Right ventricle myocardium superior (tissue), 1 donor: ENCODE data around the gene LAMB2. TPM values are rescaled to one million over a fixed set of nuclear protein-coding genes. Genes with fewer than 3 reads are reported as not detected.
A peak's percentile ranks its signal among the peaks of the same experiment; 100 is the strongest.

Source experiments
- ATAC-seq: fragments of 200-7000 bp; cut with Tn5 transposase; one replicate; pipeline ENCODE4 v1.9.1; 2020; ENCODE audit warnings: mild to moderate bottlenecking; ENCODE audit not compliant: poor library complexity
- DNase-seq: peaks from one replicate; pipeline ENCODE4 v3.0.0-alpha.2; 2020
- intact Hi-C: fragments of 100-400 bp; cut with DNase I; formaldehyde crosslinking; loops from one replicate; pipeline ENCODE4 v1.11.2; 2022
- total RNA-seq: library from RNA; stranded (reverse); fragmentation: NEBNext Ultra II Directional; extraction: Animal tissue kit (Norgen Biotek cat#: 25700); gene quantifications from one replicate; pipeline ENCODE4 v1.2.1, GENCODE V29; 2021
- donor health status: DM: no; HTN: yes; CAD: no; lungs with severe emphysema.

Gene LAMB2
- total RNA-seq, 1 donor from 2014 or later = 568 TPM

DNA sequence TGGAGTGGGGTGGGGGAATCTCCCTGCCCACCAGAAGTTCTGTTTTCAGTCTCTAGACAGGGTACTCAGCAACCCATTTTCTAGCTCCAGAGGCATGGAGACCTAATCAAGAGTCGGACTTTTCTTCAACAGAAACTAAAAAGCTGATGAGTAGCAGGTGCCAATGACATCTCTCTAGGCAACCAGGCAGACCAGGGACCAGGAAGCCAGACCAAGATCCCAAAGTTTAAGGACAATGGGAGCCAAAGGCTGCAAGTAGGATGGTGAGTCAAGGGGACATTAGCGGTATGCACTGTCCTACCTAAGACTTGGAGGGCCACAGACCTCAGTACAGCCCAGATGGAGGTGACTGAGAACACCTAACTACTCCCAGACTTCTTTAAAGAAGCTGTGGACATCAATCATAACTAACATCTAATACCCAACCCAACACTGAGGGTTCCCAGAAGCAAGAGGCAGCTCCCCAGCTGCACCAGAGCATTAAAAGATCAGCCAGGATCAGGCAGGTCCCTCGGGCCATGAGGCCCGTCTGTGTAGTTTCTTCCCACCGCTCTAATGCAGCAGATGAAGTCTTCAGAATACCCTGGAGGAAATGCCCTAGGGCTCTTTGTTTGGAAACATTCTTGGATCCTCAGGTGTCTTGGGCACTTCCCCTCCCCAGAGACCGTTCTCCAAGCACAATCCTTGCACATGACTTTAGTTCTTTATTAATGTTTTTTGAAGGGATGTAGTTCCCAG, 32.3 kb upstream of the LAMB2 start:
- ATAC-seq = no peak
- intact Hi-C loops = no loop called here
- DNase-seq = no peak

DNA sequence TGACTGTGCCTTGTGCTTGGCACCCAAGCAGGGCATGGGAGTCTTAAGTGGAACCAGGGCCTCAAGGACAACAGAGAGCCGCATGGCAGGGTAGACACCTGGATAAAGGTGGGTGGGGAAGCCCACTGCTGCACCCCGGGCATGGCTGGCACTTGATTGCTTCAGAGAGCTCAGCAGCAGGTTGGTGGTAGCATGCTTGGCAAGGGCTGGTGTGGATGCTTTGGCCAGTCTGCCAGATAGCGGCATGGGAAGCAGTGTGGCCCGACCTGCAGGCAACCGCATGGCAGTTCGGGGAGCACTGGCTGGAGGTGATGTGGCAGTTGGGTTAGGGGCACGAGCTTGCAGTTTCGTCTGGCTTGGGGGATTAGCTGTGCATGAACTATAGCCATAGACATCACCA, 30.8 kb upstream of the LAMB2 start:
- intact Hi-C loops = no loop called here
- ATAC-seq = no peak
- DNase-seq = no peak

DNA sequence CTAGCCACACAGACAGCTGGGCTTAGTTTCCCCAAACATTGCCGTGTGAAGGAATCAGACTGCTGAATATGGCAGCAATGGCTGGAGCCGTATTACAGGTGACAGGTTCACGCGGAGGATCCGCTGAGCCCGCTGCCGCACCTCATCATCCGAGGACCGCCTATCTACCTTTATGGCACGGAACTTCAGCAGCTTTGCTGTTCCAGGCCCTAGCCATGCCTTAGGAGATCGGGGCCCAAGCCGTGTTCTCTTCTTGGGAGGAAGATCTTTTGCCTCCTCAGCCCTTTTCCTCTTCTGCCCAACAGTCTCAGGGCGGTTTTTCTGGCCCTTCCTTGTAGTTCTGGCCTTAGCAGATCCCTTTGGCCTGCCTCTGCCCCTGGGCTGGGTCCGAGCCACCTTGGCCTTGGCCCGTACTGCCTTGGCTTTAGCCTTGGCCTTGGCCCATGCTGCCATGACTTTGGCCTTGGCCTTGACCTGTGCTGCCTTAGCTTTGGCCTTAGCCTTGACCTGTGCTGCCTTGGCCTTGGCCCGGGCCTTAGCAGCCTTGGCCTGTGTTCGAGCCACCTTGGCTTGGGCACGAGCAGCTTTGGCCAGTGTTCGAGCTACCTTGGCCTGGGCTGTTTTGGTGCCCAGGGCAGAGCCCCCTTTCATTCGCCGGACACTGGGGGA, 30.0 kb upstream of the LAMB2 start:
- ATAC-seq = no peak
- no peak for DNase-seq
- intact Hi-C loops = no loop called here

DNA sequence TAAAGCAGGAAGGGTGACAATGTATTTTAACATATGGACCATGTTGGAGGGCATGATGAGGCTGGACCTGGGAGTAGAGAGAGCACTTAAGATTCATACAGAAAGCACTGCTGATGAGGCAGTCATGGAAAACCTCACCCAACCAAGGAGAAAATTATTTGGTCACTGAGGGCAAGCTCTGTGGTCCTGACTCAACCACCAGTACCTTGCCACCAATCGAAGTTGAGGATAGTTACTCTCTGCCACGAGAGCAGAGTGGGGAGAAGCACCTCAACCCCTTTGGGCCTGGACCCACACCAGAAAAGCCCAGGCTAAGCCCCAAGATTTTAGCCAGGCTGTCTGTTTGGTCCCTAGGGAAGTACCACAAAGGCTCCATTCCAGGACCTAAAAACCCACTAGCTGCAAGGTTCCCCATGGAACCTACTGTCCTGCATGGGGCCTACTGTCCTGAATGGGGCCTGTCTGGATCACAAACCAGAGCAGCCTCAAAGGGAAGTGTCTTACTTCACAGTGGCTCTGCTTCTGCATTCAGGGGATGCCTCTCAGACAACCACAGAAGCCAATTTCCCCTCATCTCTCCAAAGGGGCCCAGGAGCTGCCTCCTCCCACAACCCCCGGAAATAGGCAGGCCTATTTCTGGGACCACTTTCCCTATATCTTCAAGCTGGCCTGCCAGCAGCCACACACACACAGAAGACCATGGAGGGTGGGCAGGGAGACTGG, 29.1 kb upstream of the LAMB2 start:
- intact Hi-C loops = no loop called here
- DNase-seq (no peak), ATAC-seq (no peak)

DNA sequence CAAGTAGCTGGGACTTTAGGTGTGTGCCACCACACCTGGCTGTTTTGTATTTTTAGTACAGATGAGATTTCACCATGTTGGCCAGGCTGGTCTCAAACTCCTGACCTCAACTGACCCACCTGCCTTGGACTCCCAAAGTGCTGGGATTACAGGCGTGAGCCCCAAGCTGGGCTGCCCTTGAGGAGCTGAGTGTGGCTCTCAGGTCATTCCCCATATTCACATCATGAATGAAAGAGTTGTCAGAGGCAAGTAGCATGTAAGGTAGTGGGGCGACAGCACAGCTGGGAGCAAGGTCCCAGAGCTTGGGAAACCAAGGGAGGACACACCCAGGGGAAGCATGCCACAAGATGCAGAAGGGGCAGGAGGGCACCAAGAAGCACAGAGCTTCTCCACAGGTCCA, 28.3 kb upstream of the LAMB2 start:
- intact Hi-C loops = no loop called here
- ATAC-seq (no peak), DNase-seq (no peak)

DNA sequence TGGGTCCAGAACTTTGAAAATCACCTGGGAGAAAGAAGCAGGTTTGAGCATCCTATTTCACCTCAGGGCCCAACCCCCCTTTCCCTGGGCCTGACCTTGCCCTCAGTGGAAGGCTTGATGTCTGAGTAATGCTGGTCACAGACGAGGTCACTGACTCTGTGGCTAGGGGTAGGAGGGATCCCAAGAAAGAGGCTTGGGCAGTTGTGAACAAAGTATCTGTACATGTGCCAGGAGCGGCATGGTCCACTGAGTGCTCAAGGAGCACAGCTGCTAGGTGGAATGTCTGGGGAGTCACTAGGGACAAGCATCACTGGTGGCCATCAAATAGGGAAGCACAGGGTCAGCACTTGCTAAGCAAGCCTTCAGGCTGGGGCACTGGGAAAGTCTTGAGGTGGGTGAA, 25.9 kb upstream of the LAMB2 start:
- DNase-seq = no peak
- intact Hi-C loops = no loop called here
- no peak for ATAC-seq

DNA sequence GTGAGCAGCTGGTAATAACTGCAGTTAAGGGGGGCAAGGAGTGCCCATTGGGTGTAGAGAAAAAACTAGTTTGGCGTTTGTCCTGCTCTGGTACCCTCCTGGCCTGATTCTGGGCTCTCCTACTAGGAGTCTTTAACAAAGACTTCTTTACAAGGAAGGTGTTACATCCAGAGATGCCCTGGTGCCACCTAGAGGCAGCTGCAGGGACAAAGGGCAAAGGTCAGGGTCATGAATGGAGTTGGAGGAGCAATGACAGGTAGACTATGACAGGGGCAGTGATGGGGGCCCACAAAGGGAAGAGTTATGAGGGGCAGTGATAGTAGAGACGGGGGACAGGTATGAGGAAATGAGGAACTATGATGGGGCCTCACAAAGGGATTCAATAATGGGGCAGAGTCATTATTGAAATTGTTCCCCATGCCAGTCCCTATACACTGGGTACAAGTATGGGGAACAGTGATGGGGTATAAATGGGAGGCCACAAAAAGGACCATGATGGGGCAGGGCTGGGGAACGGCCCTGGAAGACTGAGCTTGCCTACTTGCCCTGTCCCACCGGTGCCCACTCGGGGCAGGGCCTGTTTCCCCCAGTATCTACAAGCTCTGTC, 25.4 kb upstream of the LAMB2 start:
- ATAC-seq (peak; percentile 18), DNase-seq (no peak)
- intact Hi-C loops = no loop called here

DNA sequence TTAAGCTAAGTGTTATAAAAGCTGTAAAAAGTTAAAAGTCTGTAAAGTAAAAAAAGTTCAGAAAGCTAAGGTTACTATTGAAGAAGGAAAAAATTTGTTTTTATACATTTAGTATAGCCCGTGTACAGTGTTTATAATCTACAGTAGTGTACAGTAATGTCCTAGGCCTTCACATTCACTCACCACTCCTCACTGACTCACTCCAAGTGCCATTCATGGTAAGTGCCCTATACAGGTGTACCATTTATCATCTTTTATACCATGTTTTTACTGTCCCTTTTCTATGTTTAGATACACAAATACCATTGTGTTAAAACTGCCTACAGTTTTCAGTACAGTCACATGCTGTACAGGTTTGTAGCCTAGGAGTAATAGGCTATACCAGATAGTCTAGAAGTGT, 24.4 kb upstream of the LAMB2 start:
- ATAC-seq = no peak
- intact Hi-C loops = no loop called here

DNA sequence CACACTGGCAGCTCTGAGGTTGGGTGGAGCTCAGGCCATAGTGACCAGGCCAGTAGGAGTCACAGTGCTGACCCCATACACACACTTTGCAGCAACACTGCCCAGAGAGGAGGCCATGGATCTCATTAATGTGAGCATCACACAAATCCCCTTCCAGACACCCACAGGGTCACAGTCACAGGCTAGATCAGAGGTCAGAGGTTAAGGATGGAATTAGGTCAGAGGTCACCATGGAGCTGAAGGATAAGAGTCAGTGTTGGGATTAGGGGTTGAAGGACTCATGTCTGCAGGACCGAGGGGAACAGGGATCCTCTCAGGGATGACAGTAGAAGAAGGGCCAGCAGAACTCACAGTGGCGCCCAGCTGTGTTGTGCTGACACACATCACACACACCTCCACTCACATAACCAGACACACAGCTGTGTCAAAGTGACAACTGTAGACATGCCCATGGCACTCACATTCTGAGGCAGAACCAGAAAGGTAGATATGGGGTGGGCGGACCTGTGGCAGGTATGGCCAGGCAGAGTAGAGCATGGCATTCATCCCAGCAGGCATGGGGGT, 20.6 kb upstream of the LAMB2 start:
- DNase-seq = no peak
- intact Hi-C loops = no loop called here
- no peak for ATAC-seq

More for the DNA sequence above, 24.4 kb upstream of the LAMB2 start:
- no peak for DNase-seq

DNA sequence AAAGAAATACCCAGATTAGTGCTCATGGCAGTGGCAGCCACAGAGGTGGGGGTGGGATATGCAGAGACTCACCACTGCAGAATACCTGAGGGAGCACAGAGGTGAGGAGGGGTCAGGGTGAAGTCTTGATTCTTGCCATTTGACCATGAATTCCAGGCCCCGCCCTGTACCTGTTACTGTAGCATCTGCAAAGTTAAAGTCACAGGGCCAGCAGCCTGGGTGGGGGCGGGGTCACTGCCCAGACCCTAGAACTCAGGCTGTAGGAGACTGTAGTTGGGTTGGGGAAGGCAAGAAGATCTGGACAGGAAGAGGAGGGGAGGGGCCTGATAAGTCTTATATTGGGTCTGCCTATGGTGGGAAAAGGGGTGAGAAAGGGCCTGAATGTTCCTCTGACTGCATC, 18.8 kb upstream of the LAMB2 start:
- DNase-seq (no peak), ATAC-seq (no peak)
- intact Hi-C loops = no loop called here

DNA sequence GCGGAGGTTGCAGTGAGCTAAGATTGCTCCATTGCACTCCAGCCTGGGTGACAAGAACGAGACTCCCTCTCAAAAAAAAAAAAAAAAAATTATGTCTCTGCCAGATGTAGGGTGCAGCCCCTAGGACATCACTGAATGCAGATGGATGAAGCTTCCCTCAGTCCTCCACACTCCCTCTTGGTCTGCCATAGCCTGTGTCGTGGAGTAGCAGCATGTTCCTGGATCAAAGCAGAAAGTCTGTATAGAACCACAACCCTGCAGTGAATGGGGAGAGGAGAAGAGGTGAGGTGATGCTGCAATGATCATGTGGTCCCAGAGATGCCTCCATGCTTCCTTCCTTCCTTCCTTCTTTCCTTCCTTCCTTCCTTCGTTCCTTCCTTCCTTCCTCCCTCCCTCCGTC, 15.3 kb upstream of the LAMB2 start:
- DNase-seq (no peak), ATAC-seq (no peak)
- intact Hi-C loops = no loop called here

DNA sequence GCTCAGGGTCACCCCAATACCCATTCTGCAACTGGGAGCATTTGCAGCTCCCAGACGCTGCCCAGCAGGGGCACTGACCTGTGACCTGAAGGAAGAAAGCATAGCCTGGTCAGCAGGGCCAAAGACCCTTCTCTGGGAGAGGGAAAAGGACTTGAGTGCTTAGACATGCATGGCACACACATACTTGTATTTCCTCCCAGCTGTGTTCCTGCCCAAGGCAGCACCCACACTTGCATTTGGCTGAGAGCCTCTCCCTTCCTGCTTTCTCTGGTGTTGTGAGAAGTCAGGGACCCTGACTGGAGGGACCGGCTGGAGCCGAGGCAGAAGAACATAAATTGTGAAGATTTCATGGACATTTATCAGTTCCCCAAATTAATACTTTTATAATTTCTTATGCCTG, 7.2 kb upstream of the LAMB2 start:
- intact Hi-C loops = no loop called here
- no peak for DNase-seq
- no peak for ATAC-seq

DNA sequence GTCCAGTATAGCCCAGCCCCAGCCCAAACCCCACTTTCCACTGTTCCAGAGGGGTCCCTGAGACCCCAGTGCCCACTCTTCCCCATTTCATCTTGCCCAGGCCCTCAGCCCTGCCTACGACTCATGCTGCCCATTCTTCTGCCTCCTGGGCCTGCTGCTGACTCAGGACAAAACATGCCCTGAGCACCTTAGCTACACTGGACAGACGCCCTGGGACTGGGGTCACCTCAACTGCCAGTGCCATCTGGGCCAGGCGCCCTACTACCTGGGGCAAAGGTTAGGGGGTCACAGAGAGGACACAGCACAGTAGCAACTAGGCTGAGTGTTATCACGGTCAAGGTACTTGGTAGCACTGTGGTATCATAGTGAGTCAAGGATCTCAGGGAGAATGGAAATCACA, 2.6 kb upstream of the LAMB2 start:
- ATAC-seq (no peak), DNase-seq (no peak)
- intact Hi-C loops = no loop called here

DNA sequence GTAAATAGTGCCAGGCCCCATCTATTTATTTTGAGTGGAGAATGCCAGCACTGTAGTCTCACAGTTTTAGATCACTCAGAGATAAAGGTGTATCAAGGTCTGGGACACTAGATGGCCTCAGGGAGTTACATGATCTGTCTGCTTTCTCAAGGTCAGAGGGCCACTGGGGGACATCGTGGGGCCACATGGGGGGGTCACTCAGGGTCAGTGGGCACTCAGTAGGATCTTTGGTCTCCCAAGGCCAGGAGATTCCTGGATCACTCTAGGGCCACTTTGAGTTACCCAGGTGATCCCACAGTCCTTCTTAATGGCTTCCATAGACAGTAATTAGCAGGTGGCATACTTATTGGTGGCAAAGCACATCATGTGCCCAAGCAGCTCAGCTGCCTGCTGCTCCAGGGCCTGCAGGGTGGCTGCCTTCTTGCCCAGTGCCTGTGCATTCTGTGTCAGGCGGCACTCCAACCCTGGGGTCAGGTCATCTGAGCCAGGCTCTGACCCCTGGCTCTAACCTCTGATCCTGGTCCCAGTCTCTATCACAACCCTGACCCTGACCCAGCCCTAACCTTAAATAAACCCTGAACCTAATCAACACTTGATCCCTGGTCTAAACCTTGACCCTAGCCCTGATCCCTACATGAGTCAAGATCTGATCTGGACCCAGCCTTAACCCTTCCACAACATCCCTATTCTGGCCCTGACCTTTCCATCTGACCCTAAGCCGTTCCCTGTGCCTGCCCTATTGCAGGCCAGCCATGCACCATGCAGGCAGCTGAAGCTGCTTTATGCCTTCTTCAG, 1.8 kb upstream of the LAMB2 start:
- ATAC-seq (no peak), DNase-seq (no peak)
- intact Hi-C loops = no loop called here

DNA sequence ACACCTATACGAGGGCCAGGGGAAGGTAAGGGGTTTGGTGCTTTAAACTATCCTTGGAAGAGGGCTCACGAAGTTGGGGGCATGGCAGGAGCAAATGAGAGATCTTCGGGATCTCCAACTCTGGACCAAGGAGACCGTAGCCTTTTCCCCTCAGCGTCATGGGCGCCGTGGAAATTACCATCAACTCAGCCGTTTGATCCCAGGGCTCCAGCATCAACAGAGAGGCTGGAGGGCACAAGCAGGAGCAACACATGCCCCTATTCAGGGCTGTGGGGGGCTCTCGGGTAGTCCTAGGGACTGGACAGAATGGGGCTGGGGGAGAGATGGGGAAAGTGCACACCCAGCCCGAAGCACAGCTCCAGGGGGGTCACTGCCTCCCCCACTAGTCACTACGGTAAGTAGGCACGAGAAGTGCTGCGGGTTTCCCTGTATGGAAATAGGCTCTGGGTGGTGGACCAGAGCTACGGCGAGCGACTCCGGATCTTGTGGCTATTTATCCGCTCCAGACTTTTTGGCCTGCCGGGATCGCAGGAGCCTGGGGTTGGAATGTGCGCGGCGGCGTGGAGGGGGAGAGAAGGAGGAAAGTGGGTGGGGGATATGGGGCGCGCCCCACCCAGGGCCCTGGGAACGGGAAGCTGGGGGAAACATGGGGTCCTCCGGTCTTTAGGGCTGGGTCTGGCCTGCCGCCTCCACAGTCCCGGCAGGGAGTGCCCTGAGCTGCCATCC, 539 bp upstream of the LAMB2 start:
- DNase-seq (peak; percentile 92), ATAC-seq (peak; percentile 90)
- intact Hi-C loops = no loop called here

DNA sequence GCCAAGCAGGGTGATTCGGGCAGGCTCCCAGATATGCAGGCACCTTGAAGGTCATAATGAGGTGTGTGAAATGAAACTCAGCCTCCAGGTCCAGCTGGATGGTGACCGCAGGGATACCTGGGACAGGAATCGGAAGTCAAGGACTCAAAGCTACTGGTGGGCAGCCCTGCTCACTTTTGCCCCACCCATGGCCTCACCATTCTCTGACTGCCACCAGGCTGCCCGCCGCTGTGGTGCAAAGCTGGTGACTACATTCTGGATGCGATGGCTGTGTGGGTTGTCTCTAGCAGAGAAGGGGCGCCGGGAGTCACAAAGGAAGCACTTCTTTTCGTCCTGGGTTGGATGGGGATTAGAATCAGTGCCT, 795 bp downstream of the LAMB2 start:
- no peak for ATAC-seq
- DNase-seq = no peak
- intact Hi-C loops = no loop called here

DNA sequence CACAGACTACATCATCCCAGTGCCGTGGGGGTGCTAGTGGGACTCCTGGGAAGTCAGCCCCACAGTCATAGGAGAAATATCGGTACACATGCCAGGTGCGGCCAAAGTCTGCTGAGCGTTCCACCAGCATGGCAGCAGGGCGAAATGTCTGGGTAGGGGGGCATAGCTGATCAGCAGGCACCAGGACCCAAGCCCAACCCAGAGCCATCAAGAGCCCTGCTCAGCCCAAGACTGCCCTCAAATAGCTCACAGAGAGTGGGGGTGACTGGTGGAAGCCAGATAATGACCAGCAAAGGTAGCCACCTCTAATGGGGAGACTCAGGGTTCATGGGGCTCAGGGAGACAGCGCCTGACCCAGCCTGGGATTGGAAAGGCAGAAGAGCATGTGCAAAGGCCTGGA, 1.3 kb downstream of the LAMB2 start:
- no peak for DNase-seq
- no peak for ATAC-seq
- intact Hi-C loops = no loop called here

DNA sequence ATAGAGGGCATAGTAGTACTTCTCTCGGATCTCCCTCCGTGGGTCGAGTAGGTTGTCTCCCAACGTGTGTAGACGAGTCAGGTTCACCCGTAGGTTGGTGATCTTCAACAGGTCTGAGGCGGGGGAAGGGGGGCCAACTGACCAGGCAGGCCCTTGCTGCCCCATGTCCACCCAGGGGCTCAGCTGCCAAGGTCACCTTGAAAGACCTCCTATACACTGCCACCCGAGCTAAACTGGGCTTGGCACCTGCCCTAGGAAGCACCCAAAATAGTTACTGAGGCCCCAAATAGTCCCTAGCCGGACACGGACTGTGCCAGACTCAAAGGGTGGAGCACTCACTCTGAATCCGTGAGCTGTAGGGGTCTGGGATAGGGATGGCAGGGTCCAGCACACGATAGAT, 1.8 kb downstream of the LAMB2 start:
- peak; percentile 6 for ATAC-seq
- DNase-seq = no peak
- intact Hi-C loops = no loop called here
